ENCODE measurements around the gene REM1. TPM values are rescaled to one million over a fixed set of nuclear protein-coding genes. Genes with fewer than 3 reads are reported as not detected.

The REM1 gene
- total and polyA plus RNA-seq, 2 experiments from 2014 or later, result not detected

DNA sequence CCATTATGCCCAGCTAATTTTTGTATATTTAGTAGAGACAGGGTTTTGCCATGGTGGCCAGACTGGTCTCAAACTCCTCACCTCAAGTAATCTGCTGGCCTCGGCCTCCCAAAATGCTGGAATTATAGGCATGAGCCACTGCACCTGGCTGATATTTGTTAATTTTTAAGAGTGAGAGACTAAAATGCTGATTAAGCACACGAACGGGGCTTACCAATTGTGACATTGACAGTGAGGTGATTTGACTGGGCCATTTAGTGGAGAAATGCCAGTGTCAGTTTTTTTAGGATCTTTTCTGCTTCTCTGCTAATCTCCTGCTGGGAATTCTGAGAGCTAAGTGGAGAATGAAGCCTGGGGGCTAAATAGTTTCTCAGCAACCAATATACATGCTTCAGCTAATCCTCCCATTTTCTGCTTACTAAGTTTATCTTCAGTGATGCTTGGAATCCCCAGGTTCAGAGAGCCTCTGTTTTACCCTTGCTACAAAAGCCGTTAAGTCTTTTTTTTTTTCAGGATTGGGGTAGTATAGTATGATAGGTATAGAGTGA lies 44.4 kb upstream of the REM1 start:
- no peaks in the 10 kb centered on the region for H3K79me2 ChIP-seq (ENCODE audit: insufficient read depth)
- WGBS, 2 experiments (ENCODE audit: low coverage in 1 of 2, low lambda C conversion rate in 2 of 2, missing lambda C conversion rate in 2 of 2), result 19 to 20% methylated on average over 4 of the region's 4 CpGs
- no peaks in the 10 kb centered on the region for H3K9me2 ChIP-seq (ENCODE audit: insufficient read depth)
- no peaks in the 10 kb centered on the region for H3K9me3 ChIP-seq (ENCODE audit: low read depth)
- H4K20me1 ChIP-seq (ENCODE audit: insufficient read depth), result no peaks in the 10 kb centered on the region
- no peak overlapping the region for H2AFZ ChIP-seq
- H3K27me3 ChIP-seq (replicated peaks; ENCODE audit: insufficient read depth), result no peaks in the 10 kb centered on the region; the same call in 1 of the 2 replicates
- no peak overlapping the region for H3K27ac ChIP-seq
- H3K4me2 ChIP-seq (ENCODE audit: unreplicated experiment), result no peak overlapping the region
- TF ChIP-seq EZH2 (IDR thresholded peaks at IDR 0.05; ENCODE audit: insufficient read depth, poor library complexity, severe bottlenecking) (no peak), EZH2phosphoT487 (IDR thresholded peaks at IDR 0.05; ENCODE audit: insufficient read depth, low read depth) (no peak)
- H3K9ac ChIP-seq, result no peak overlapping the region
- H3K36me3 ChIP-seq (ENCODE audit: low read depth), result no peaks in the 10 kb centered on the region
- no peak for DNase-seq
- H3K4me3 ChIP-seq, result no peak overlapping the region
- in situ Hi-C loops (cut with MboI), result no loop called here
- H3K4me1 ChIP-seq (ENCODE audit: insufficient read depth), result no peaks in the 10 kb centered on the region
- no peaks in the 10 kb centered on the region for H3F3A ChIP-seq (ENCODE audit: insufficient read depth)

DNA sequence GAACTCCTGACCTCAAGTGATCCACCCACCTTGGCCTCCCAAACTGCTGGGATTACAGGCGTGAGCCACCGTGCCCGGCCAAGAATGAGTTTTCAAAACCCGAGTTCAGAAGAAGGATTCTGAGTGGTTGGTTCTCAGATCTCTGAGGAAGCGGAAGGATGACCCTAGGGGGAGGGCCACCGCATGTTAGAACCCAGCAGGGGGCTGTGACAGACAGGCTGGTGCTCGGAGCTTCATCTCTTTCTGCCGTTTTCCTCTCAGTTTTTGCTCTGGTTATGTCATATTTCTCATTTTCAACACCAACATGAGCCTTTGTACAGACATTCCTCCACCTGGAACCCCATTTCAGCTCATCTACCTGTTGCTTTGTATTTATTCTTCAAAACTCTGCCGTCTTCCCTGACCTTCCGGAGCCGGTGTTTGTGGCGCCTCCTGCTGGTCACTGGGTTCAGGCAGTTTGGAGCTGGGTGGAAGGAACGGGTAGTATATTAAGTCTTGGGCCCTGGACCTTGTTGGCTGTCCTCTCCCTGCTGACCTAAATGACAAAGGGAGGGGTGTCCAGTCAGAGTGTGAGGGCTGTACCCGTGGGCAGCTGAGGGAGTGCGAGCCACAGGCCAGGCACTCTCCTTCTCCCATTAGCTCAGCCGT lies 35.0 kb upstream of the REM1 start, which contains the start of gene DEFB123:
Gene DEFB123 (plus strand): TSS at position 621 of the 648 bp plus-strand sequence. CDS start 67 bp downstream, outside the sequence.
- Histone ChIP-seq H3K36me3 (ENCODE audit: low read depth) (no peaks in the 10 kb centered on the region), H3K9me2 (ENCODE audit: insufficient read depth) (no peaks in the 10 kb centered on the region), H2AFZ (no peak within 1 kb of the TSS), H3K4me3 (no peak within 1 kb of the TSS), H3K9ac (no peak within 1 kb of the TSS), H3K27ac (no peak within 1 kb of the TSS), H4K20me1 (ENCODE audit: insufficient read depth) (no peaks in the 10 kb centered on the region), H3K79me2 (ENCODE audit: insufficient read depth) (no peaks in the 10 kb centered on the region), H3K4me1 (ENCODE audit: insufficient read depth) (no peaks in the 10 kb centered on the region), H3K9me3 (ENCODE audit: low read depth) (no peaks in the 10 kb centered on the region), H3K27me3 (replicated peaks; ENCODE audit: insufficient read depth) (no peaks in the 10 kb centered on the region), H3F3A (ENCODE audit: insufficient read depth) (no peaks in the 10 kb centered on the region), H3K4me2 (ENCODE audit: unreplicated experiment) (no peak within 1 kb of the TSS)
- 51 to 55% methylated on average over 16 of the region's 16 CpGs for WGBS, 2 experiments (ENCODE audit: low coverage in 1 of 2, low lambda C conversion rate in 2 of 2, missing lambda C conversion rate in 2 of 2)
- TF ChIP-seq EZH2 (IDR thresholded peaks at IDR 0.05; ENCODE audit: insufficient read depth, poor library complexity, severe bottlenecking) (no peak), EZH2phosphoT487 (IDR thresholded peaks at IDR 0.05; ENCODE audit: insufficient read depth, low read depth) (no peak)
- in situ Hi-C loops (cut with MboI), result no loop called here
- DNase-seq, result no peak

GRCh38 chr20:31446084-31446819 lies 28.8 kb upstream of the REM1 start:
- in situ Hi-C loops (cut with MboI), result no loop called here
- WGBS, 2 experiments (ENCODE audit: low coverage in 1 of 2, low lambda C conversion rate in 2 of 2, missing lambda C conversion rate in 2 of 2), result 35 to 42% methylated on average over 12 of the region's 12 CpGs
- H3K36me3 ChIP-seq (ENCODE audit: low read depth), result no peaks in the 10 kb centered on the region
- no peaks in the 10 kb centered on the region for H3K9me2 ChIP-seq (ENCODE audit: insufficient read depth)
- no peak overlapping the region for H3K4me3 ChIP-seq
- no peak overlapping the region for H2AFZ ChIP-seq
- no peak overlapping the region for H3K27ac ChIP-seq
- peaks cover 4% of the 10 kb centered on the region; the same call in 1 of the 2 replicates for H3K27me3 ChIP-seq (replicated peaks; ENCODE audit: insufficient read depth)
- H4K20me1 ChIP-seq (ENCODE audit: insufficient read depth), result no peaks in the 10 kb centered on the region
- TF ChIP-seq EZH2 (IDR thresholded peaks at IDR 0.05; ENCODE audit: insufficient read depth, poor library complexity, severe bottlenecking), result no peak
- TF ChIP-seq EZH2phosphoT487 (IDR thresholded peaks at IDR 0.05; ENCODE audit: insufficient read depth, low read depth), result no peak
- no peaks in the 10 kb centered on the region for H3K4me1 ChIP-seq (ENCODE audit: insufficient read depth)
- no peaks in the 10 kb centered on the region for H3K9me3 ChIP-seq (ENCODE audit: low read depth)
- H3F3A ChIP-seq (ENCODE audit: insufficient read depth), result no peaks in the 10 kb centered on the region
- H3K9ac ChIP-seq, result no peak overlapping the region
- H3K79me2 ChIP-seq (ENCODE audit: insufficient read depth), result no peaks in the 10 kb centered on the region
- no peak for DNase-seq
- no peak overlapping the region for H3K4me2 ChIP-seq (ENCODE audit: unreplicated experiment)

DNA sequence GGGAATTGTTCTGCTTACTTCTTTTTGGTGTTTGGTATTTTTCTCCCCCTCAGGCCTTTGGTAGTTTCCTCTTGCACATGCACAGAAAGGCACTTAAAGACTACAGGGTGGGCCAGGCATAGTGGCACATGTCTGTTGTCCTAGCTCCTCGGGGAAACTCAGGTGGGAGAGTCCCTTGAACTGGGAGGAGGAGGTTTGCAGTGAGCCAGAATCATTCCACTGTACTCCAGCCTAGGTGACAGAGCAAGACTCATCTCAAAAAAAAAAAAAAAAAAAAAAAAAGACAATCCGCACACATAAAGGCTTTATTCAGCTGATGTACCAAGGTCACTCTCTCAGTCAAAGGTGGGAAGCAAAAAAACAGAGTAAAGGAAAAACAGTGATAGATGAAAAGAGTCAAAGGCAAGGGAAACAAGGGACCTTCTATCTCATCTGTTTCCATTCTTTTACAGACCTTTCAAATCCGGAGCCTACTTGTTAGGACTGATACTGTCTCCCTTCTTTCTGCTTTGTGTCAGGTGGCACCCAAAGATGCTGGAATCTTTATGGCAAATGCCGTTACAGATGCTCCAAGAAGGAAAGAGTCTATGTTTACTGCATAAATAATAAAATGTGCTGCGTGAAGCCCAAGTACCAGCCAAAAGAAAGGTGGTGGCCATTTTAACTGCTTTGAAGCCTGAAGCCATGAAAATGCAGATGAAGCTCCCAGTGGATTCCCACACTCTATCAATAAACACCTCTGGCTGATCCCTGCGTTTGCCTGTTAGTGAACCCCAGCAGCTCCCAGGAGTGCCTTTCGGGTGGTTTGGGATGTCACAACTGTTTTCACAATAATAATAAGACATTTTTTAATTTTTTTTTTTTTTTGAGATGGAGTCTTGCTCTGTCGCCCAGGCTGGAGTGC lies 25.3 kb upstream of the REM1 start:
- Histone ChIP-seq H3F3A (ENCODE audit: insufficient read depth) (no peaks in the 10 kb centered on the region), H3K36me3 (ENCODE audit: low read depth) (no peaks in the 10 kb centered on the region), H3K27ac (no peak overlapping the region), H3K9me2 (ENCODE audit: insufficient read depth) (no peaks in the 10 kb centered on the region), H3K4me3 (no peak overlapping the region), H3K4me1 (ENCODE audit: insufficient read depth) (no peaks in the 10 kb centered on the region), H3K9me3 (ENCODE audit: low read depth) (no peaks in the 10 kb centered on the region), H3K4me2 (ENCODE audit: unreplicated experiment) (no peak overlapping the region), H4K20me1 (ENCODE audit: insufficient read depth) (no peaks in the 10 kb centered on the region), H3K79me2 (ENCODE audit: insufficient read depth) (no peaks in the 10 kb centered on the region), H3K9ac (no peak overlapping the region), H2AFZ (no peak overlapping the region), H3K27me3 (replicated peaks; ENCODE audit: insufficient read depth) (peaks cover 4% of the 10 kb centered on the region; the same call in 1 of the 2 replicates)
- 10 to 20% methylated on average over 7 to 8 of the region's 8 CpGs for WGBS, 2 experiments (ENCODE audit: low coverage in 1 of 2, low lambda C conversion rate in 2 of 2, missing lambda C conversion rate in 2 of 2)
- DNase-seq, result no peak
- TF ChIP-seq EZH2 (IDR thresholded peaks at IDR 0.05; ENCODE audit: insufficient read depth, poor library complexity, severe bottlenecking) (no peak), EZH2phosphoT487 (IDR thresholded peaks at IDR 0.05; ENCODE audit: insufficient read depth, low read depth) (no peak)
- in situ Hi-C loops (cut with MboI), result no loop called here

Data from GM23248 (cell line).